Duodenal mucosa (tissue), 2 donors: Measurements from ENCODE around the gene DOC2A.

Experiments used
- H3K27ac ChIP-seq: one replicate; pipeline ENCODE4 v1.7.0; 2013; ENCODE audit warnings: low read depth, low read length
- H3K27me3 ChIP-seq, 2 donors: one replicate each; pipeline ENCODE4 v1.7.0; 2013; ENCODE audit warnings: low read length in 2 of 2, control low read depth in 1 of 2; ENCODE audit not compliant: insufficient read depth in 2 of 2, control insufficient read depth in 1 of 2
- H3K36me3 ChIP-seq, 2 donors: one replicate each; pipeline ENCODE4 v1.7.0; 2013; ENCODE audit warnings: low read length in 2 of 2, control low read depth in 1 of 2; ENCODE audit not compliant: insufficient read depth in 2 of 2, control insufficient read depth in 1 of 2
- H3K4me1 ChIP-seq, 2 donors: one replicate each; pipeline ENCODE4 v1.7.0; 2013; ENCODE audit warnings: low read length in 2 of 2, control low read depth in 1 of 2; ENCODE audit not compliant: insufficient read depth in 2 of 2, control insufficient read depth in 1 of 2
- H3K4me3 ChIP-seq, 2 donors: one replicate each; pipeline ENCODE4 v1.7.0; 2013; ENCODE audit warnings: low read length in 2 of 2, low read depth in 1 of 2
- H3K9ac ChIP-seq, 2 donors: one replicate each; pipeline ENCODE4 v1.7.0; 2013; ENCODE audit warnings: low read length in 2 of 2, low read depth in 1 of 2
- H3K9me3 ChIP-seq, 2 donors: one replicate each; pipeline ENCODE4 v1.7.0; 2013; ENCODE audit warnings: low read length in 2 of 2, control low read depth in 1 of 2; ENCODE audit not compliant: control insufficient read depth in 1 of 2

DOC2A gene

DNA sequence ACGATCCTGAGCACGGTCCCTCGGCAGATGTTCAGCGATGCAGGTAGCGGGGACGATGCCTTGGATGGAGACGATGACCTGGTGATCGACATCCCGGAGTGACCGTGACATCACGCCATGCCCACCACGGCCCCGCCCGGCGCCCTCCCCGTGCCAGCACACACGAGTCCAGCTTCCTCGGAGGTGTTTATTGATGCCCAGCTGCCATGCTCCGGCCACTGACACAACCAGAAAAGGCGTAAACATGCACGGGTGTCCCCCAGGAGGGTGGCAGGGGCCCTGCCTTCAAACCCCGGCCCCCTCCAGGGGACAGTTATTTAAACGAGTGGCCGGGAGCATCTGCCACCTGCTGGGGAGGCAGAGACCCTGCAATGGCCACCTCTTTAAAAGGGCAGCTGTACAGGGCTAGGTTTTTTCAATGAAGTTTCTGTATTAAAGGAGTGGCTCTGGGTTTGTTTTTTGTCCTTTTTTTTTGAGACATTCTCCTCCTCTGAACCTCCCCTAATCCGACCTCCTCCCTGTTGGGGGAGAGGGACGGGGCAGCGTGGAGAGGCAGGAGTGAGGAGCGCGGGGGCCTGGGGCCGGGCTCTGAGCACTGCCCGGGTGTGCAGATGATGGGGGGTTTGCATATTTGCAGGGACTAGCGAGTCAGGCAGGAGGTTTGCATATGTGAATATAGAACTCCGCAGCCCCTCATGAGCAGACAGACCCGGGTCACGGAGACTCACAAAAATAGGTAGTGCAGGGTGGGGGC, 5.3 kb downstream of the DOC2A start:
- no peak overlapping the region for H3K9ac ChIP-seq
- peaks cover 7 to 13% of the 10 kb centered on the region in 2 donors for H3K27me3 ChIP-seq
- no peak overlapping the region for H3K4me3 ChIP-seq
- H3K4me1 ChIP-seq, result peaks cover 4 to 5% of the 10 kb centered on the region in 2 donors
- no peak overlapping the region for H3K27ac ChIP-seq
- H3K36me3 ChIP-seq, result peaks cover 4 to 21% of the 10 kb centered on the region in 2 donors
- H3K9me3 ChIP-seq, result no peaks in the 10 kb centered on the region

DNA sequence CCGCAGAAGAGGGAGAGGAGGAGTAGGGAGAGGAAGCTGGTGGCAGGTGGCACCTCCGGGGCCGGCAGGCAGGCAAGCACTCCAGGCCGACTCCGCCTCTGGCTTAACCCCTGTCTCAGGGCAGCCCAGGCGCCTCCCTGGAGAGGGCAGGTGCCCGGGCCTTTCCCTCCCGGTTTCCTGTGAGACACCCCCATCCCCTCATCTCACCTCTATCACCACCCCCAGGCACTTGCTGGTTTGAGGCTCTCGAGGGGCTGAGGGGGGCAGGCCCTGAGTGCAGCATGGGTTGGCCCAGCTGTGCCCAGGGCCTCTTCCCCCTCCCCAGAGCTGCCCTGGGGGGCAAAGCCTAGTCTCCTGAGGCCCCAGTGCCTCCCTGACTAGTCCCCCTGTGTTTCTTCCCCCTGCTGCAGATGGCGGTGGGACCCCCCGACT, 6.0 kb downstream of the DOC2A start:
- Histone ChIP-seq H3K9me3 (no peaks in the 10 kb centered on the region), H3K4me3 (no peak overlapping the region), H3K27ac (no peak overlapping the region), H3K36me3 (peaks cover 4 to 25% of the 10 kb centered on the region in 2 donors), H3K9ac (no peak overlapping the region), H3K27me3 (peaks cover 0 to 6% of the 10 kb centered on the region in 2 donors), H3K4me1 (peaks cover 0 to 4% of the 10 kb centered on the region in 2 donors)

GRCh38 chr16:30004424-30004776, 6.4 kb downstream of the DOC2A start:
- Histone ChIP-seq H3K4me1 (peaks cover 0 to under 1% of the 10 kb centered on the region in 2 donors), H3K4me3 (no peak overlapping the region), H3K36me3 (peaks cover 4 to 28% of the 10 kb centered on the region in 2 donors), H3K9me3 (no peaks in the 10 kb centered on the region), H3K9ac (no peak overlapping the region), H3K27ac (no peak overlapping the region), H3K27me3 (peaks cover 0 to 4% of the 10 kb centered on the region in 2 donors)

DNA sequence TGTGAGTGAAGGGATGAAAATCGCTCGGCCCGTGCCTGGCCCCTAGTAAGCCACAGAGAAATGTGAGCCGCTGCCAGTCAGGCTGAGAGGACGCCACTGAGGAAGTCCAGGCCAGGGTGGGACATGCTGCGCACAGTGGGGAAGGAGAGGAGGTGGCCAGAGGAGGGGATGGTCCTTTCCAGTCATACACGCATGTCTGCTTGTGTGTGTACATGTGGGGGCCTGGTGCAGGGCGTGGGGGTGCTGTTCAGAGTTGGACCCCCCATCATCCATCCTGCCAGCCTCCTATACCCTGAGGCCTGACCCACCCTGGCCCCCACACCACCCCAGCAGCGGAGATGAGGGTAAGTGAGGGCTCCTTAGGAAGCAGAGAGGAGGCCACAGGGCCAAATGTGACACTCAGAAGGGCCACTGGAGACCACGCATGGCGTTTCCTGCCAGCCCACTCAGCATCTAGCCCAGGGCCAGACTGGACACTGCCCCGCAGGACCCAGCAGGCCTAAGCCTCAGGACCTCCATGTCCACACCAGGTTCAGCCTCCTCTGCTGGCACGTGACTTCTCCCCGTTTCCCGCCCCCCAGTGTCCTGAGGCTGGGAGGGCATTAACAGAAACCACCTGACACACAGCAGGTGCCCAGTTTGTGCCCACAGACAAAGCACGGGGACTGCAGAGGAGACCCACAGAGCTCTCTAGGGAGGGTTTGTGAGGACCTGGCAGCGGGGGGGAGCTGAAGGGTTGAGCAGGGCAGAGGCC, 7.0 kb downstream of the DOC2A start:
- Histone ChIP-seq H3K4me1 (no peaks in the 10 kb centered on the region), H3K27ac (no peak overlapping the region), H3K36me3 (peaks cover 4 to 33% of the 10 kb centered on the region in 2 donors), H3K4me3 (no peak overlapping the region), H3K9me3 (no peaks in the 10 kb centered on the region), H3K27me3 (no peaks in the 10 kb centered on the region), H3K9ac (no peak overlapping the region)

DNA sequence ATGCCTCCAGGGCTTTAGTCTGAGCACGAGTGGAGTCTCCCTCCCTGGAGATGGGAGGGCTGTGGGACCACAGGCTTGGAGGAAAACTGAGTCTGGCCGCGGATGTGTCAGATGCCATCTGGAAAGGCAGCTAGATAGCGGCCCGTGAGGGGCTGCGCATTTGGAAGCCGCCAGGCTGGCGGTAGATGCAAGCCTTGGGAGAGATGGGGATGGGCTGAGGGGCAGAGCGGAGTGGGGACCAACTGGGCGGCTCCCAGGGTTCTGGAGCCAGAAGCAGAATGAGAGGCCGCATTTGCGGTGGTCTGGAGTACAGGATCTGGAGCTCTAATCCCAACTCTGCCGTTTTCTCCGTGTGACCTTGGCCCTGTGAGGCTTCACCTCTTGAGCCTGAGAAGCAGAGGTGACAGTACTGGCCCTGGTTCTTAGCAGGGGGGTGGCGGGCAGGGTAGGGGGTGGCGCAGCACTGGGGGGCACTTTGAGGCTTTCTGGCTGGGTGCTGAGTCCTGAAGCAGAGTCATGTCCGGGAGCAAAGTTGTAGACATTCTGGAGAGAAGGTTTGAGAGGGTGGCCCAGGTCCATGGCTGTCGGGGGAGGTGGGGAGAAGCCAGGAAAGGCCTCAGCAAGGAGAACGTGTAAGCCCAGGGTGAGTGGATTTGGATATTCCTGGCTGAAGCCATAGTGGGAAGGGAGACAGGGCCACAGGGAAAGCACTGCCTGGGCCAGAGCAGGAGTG, 8.0 kb downstream of the DOC2A start:
- Histone ChIP-seq H3K27ac (no peak overlapping the region), H3K27me3 (no peaks in the 10 kb centered on the region), H3K4me3 (no peak overlapping the region), H3K9me3 (no peaks in the 10 kb centered on the region), H3K36me3 (peaks cover 4 to 34% of the 10 kb centered on the region in 2 donors), H3K4me1 (no peaks in the 10 kb centered on the region), H3K9ac (no peak overlapping the region)

- no peaks in the 10 kb centered on the region for H3K27me3 ChIP-seq
- H3K4me1 ChIP-seq, result peaks cover 7 to 10% of the 10 kb centered on the region in 2 donors
- no peak overlapping the region for H3K27ac ChIP-seq
- peaks cover 4 to 35% of the 10 kb centered on the region in 2 donors for H3K36me3 ChIP-seq
- H3K9ac ChIP-seq, result no peak overlapping the region
- no peaks in the 10 kb centered on the region for H3K9me3 ChIP-seq
- H3K4me3 ChIP-seq, result no peak overlapping the region
These were observed 9.8 kb downstream of the DOC2A start for GRCh38 chr16:30000735-30001631.

DNA sequence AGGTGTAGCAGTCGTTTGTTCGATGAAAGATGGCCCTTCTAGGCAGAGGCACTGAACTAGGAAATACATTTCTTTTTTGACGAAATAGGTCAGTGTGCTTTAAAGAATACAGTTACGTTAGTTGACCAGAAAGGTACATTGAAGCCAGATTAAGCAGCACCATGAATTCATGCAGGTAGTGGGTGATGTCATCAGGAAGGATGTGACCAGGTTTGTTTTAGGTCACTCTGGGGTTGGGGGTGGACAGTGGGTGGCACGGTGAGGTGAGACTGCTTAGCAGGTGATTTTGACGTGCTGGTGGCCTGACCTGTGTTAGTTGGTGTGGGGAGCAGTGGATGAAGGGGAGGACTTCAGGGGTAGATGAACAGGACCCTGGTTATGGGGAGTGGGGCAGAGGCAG, 11.2 kb downstream of the DOC2A start:
- Histone ChIP-seq H3K9ac (no peak overlapping the region), H3K4me3 (no peak overlapping the region), H3K9me3 (no peaks in the 10 kb centered on the region), H3K4me1 (peaks cover 12 to 15% of the 10 kb centered on the region in 2 donors), H3K27ac (no peak overlapping the region), H3K36me3 (peaks cover 4 to 35% of the 10 kb centered on the region in 2 donors), H3K27me3 (no peaks in the 10 kb centered on the region)

- H3K27me3 ChIP-seq, result no peaks in the 10 kb centered on the region
- peaks cover 22% of the 10 kb centered on the region in 2 donors for H3K4me1 ChIP-seq
- H3K9me3 ChIP-seq, result no peaks in the 10 kb centered on the region
- peaks cover 10 to 46% of the 10 kb centered on the region in 2 donors for H3K36me3 ChIP-seq
- H3K4me3 ChIP-seq, result peak overlapping the region; percentile 97
- H3K9ac ChIP-seq, result peak overlapping the region; percentile 82 to 95
- H3K27ac ChIP-seq, result peak overlapping the region; percentile 36
These were observed 14.0 kb downstream of the DOC2A start for GRCh38 chr16:29996766-29997250.
